NCI-H226 (cell line): ENCODE results near the gene DDX5.
"Not testable (repeated sequence)": the region's sequence is repeated elsewhere in the genome, so short reads cannot be mapped to it uniquely, and the experiment has no call there.

ENCODE experiments used
- DNase-seq: peaks from one replicate; pipeline ENCODE4 v3.0.0-alpha.2; 2015

DDX5 gene

GRCh38 chr17:64491034-64491860 lies 14.8 kb downstream of the DDX5 start:
- DNase-seq = peak; percentile 17

- DNase-seq = no peak
These were observed 17.8 kb downstream of the DDX5 start for GRCh38 chr17:64488301-64488700.

- DNase-seq = no peak
These were observed 21.7 kb downstream of the DDX5 start for GRCh38 chr17:64484380-64484779.

GRCh38 chr17:64480951-64481350 lies 25.1 kb downstream of the DDX5 start:
- DNase-seq = no peak

GRCh38 chr17:64477849-64478248 lies 28.2 kb downstream of the DDX5 start:
- DNase-seq = no peak

- no peak for DNase-seq
These were observed 33.5 kb downstream of the DDX5 start for GRCh38 chr17:64472564-64472963.

- no peak for DNase-seq
These were observed 34.6 kb downstream of the DDX5 start for GRCh38 chr17:64471440-64471839.

- DNase-seq = no peak
These were observed 35.5 kb downstream of the DDX5 start for GRCh38 chr17:64470625-64471024.

- DNase-seq = not testable (repeated sequence)
These were observed 39.3 kb downstream of the DDX5 start for GRCh38 chr17:64466834-64467233.

- DNase-seq = no peak
These were observed 39.9 kb downstream of the DDX5 start for GRCh38 chr17:64466019-64466735.

- DNase-seq = no peak
These were observed 44.3 kb downstream of the DDX5 start for GRCh38 chr17:64461788-64462187.

GRCh38 chr17:64460955-64461354 lies 45.1 kb downstream of the DDX5 start:
- DNase-seq = no peak

- not testable (repeated sequence) for DNase-seq
These were observed 46.3 kb downstream of the DDX5 start for GRCh38 chr17:64459818-64460217.

GRCh38 chr17:64459284-64459747 lies 46.8 kb downstream of the DDX5 start:
- peak; percentile 74 for DNase-seq

GRCh38 chr17:64458756-64459155 lies 47.3 kb downstream of the DDX5 start:
- DNase-seq = no peak

GRCh38 chr17:64457156-64457555 lies 48.9 kb downstream of the DDX5 start:
- DNase-seq = peak; percentile 16

- DNase-seq = no peak
These were observed 49.9 kb downstream of the DDX5 start for GRCh38 chr17:64455993-64456885.

GRCh38 chr17:64449545-64449944 lies 56.5 kb downstream of the DDX5 start:
- DNase-seq = no peak

GRCh38 chr17:64448665-64449512 lies 57.2 kb downstream of the DDX5 start, which contains the start of gene MILR1:
Gene MILR1 (plus strand): TSS chr17:64449115. CDS start chr17:64449169, 54 bp downstream.
- DNase-seq = peak; percentile 84
